Progenitor cell of endocrine pancreas (in vitro differentiated cells): ENCODE measurements around the gene CCDC8. TPM values are rescaled to one million over a fixed set of nuclear protein-coding genes. Genes with fewer than 3 reads are reported as not detected.

Source experiments
- DNase-seq: peaks from one replicate; pipeline ENCODE4 v3.0.0; 2021; ENCODE audit warnings: low spot score; ENCODE audit not compliant: unreplicated experiment
- H3K27ac Mint-ChIP-seq: 2 replicates; pipeline ENCODE4 v1.8.0; 2021; ENCODE audit warnings: mild to moderate bottlenecking, moderate library complexity, mixed read lengths
- H3K27me3 Mint-ChIP-seq: 2 replicates; pipeline ENCODE4 v1.8.0; 2021; ENCODE audit warnings: mixed read lengths
- H3K36me3 Mint-ChIP-seq: 2 replicates; pipeline ENCODE4 v1.8.0; 2022; ENCODE audit warnings: mixed read lengths; ENCODE audit not compliant: insufficient read depth
- H3K4me1 Mint-ChIP-seq: 2 replicates; pipeline ENCODE4 v1.8.0; 2021; ENCODE audit warnings: low read depth, mixed read lengths
- H3K4me3 Mint-ChIP-seq: 2 replicates; pipeline ENCODE4 v1.8.0; 2021; ENCODE audit warnings: low read depth, mild to moderate bottlenecking, moderate library complexity, mixed read lengths
- H3K9me3 Mint-ChIP-seq: 2 replicates; pipeline ENCODE4 v1.8.0; 2021; ENCODE audit warnings: low read depth, mixed read lengths
- long read RNA-seq: library from polyadenylated mRNA; unstranded; transcript quantifications from one replicate; pipeline ENCODE4 v2.0.0, GENCODE V29; 2020
- total RNA-seq: library from RNA; stranded (reverse); gene quantifications from 2 replicates; pipeline ENCODE4 v1.2.1, GENCODE V29; 2021
- TF ChIP-seq, protein P1 (sequence below): fragments of 200-600 bp; sonication (generic); IDR thresholded peaks from one replicate; pipeline ENCODE4 v1.5.0; 2021; ENCODE audit warnings: antibody characterized with exemption, mild to moderate bottlenecking; ENCODE audit not compliant: unreplicated experiment

CCDC8 gene, protein sequence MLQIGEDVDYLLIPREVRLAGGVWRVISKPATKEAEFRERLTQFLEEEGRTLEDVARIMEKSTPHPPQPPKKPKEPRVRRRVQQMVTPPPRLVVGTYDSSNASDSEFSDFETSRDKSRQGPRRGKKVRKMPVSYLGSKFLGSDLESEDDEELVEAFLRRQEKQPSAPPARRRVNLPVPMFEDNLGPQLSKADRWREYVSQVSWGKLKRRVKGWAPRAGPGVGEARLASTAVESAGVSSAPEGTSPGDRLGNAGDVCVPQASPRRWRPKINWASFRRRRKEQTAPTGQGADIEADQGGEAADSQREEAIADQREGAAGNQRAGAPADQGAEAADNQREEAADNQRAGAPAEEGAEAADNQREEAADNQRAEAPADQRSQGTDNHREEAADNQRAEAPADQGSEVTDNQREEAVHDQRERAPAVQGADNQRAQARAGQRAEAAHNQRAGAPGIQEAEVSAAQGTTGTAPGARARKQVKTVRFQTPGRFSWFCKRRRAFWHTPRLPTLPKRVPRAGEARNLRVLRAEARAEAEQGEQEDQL
- total RNA-seq, result 31.6 and 33.8 TPM in 2 replicates
- long read RNA-seq, partial matches to known transcripts, result 0 of 2 reads
- long read RNA-seq, other reads (novel, unspliced or antisense), result 1 of 2 reads

DNA sequence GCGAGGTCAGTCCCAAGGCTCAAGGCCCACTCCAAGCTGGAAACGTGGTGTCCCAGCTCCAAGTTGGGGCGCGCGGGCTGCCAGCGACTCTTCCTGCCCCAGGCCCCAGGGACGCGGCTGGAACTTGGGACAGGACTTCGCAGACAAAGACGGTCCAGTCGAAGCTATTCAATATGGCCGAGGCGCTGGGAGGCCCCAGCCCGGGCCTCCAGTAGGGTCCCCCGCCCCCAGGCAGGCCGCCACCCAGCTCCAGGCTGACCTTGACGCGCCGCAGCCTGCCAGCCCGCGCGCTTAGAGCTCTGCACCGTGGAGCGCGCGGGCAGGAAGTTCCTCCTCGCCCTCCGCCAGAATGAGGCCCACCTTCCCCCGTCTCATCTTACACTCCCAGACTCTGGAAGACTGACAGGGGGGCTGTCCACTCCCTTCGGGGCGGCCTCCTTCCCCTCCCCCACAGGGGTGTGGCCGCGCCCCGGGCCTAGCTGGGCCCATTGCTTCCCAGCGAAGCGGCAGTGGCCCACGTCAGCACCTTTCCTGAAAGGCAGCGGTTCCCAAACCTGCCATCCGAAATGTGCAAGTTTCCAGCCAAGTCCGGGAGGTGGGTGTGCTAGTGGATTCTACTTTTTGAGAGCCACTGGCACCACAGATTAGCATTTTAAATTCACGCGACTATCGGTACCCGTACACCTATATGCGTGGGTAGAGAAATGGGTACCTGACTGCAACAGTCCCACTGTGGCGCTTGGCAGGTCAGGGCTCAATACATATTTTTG is at the start of gene CCDC8:
CCDC8 (minus strand) TSS at position 303 of the 770 bp plus-strand sequence. CDS start 754 bp downstream, outside the sequence.
- DNase-seq, result peak; percentile 85
- peaks cover 4% of the 10 kb centered on the region for H3K36me3 Mint-ChIP-seq
- no peaks in the 10 kb centered on the region for H3K27me3 Mint-ChIP-seq
- TF ChIP-seq, protein P1, sequence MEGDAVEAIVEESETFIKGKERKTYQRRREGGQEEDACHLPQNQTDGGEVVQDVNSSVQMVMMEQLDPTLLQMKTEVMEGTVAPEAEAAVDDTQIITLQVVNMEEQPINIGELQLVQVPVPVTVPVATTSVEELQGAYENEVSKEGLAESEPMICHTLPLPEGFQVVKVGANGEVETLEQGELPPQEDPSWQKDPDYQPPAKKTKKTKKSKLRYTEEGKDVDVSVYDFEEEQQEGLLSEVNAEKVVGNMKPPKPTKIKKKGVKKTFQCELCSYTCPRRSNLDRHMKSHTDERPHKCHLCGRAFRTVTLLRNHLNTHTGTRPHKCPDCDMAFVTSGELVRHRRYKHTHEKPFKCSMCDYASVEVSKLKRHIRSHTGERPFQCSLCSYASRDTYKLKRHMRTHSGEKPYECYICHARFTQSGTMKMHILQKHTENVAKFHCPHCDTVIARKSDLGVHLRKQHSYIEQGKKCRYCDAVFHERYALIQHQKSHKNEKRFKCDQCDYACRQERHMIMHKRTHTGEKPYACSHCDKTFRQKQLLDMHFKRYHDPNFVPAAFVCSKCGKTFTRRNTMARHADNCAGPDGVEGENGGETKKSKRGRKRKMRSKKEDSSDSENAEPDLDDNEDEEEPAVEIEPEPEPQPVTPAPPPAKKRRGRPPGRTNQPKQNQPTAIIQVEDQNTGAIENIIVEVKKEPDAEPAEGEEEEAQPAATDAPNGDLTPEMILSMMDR, result no peak
- H3K27ac Mint-ChIP-seq, result peak within 1 kb of the TSS; percentile 94
- H3K4me3 Mint-ChIP-seq, result peak within 1 kb of the TSS; percentile 91
- no peaks in the 10 kb centered on the region for H3K9me3 Mint-ChIP-seq
- peaks cover 36% of the 10 kb centered on the region for H3K4me1 Mint-ChIP-seq

DNA sequence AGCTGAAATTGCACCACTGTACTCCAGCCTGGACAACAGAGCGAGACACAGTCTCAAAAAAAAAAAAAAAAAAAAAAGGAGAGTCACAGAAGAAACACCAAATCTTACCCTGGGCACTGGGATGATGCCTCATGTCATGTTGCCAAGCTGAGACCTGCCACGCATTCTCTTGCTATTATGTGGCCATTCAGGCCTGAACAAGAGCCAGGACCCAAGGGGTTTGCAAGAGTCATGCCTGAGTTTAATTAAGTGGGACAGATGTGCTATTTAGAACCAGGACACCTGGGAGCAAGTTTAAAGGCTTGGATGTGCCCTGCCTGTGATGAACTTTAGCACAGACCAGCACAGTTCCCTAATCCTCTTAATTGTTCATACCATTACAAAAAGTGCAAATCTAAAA is 48.2 kb upstream of the CCDC8 start:
- DNase-seq, result no peak
- no peaks in the 10 kb centered on the region for H3K9me3 Mint-ChIP-seq
- no peak overlapping the region for H3K27ac Mint-ChIP-seq
- no peak overlapping the region for H3K4me3 Mint-ChIP-seq
- TF ChIP-seq, protein P1, result no peak
- peaks cover 5% of the 10 kb centered on the region for H3K36me3 Mint-ChIP-seq
- H3K27me3 Mint-ChIP-seq, result no peaks in the 10 kb centered on the region
- H3K4me1 Mint-ChIP-seq, result no peaks in the 10 kb centered on the region

DNA sequence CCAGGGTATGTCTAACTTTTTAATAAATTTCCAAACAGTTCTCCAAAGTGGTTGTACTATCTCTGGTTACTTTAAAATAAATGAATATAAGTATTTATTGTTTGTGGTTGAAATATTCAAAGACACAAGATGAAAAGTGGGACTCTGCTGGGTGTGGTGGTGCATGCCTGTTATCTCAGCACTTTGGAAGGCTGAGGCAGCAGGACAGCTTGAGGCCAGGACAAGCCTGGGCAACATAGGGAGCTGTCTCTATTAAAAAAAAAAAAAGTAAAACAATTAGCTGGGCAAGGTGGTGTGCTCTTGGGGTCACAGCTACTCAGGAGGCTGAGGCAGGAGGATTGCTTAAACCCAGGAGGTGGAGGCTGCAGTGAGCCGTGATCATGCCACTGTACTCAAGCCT is 47.6 kb upstream of the CCDC8 start:
- Mint-ChIP-seq H3K4me1 (no peaks in the 10 kb centered on the region), H3K27me3 (no peaks in the 10 kb centered on the region), H3K27ac (no peak overlapping the region), H3K4me3 (no peak overlapping the region), H3K9me3 (no peaks in the 10 kb centered on the region), H3K36me3 (peaks cover 3% of the 10 kb centered on the region)
- no peak for DNase-seq
- TF ChIP-seq, protein P1, result no peak

DNA sequence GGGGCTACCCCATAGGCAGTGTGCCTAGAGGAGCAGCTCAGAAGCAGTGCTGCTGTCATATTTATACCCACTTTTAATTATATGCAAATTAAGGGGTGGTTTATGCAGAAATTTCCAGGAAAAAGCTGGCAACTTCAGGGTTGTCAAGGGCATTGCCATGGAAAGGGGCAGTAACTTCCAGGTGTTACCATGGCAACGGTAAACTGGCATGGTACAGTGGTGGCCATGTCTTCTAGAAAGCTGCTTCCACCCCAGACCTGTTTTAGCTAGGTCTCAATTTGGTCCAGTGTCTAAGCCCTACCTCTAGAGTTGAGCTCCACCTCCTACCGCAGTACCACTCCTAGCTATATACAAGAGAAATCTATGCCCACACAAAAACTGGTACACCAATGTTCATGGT is 46.7 kb upstream of the CCDC8 start:
- no peak for DNase-seq
- Mint-ChIP-seq H3K27me3 (no peaks in the 10 kb centered on the region), H3K36me3 (peaks cover 3% of the 10 kb centered on the region), H3K9me3 (no peaks in the 10 kb centered on the region), H3K4me1 (no peaks in the 10 kb centered on the region), H3K27ac (no peak overlapping the region), H3K4me3 (no peak overlapping the region)
- TF ChIP-seq, protein P1, result no peak

DNA sequence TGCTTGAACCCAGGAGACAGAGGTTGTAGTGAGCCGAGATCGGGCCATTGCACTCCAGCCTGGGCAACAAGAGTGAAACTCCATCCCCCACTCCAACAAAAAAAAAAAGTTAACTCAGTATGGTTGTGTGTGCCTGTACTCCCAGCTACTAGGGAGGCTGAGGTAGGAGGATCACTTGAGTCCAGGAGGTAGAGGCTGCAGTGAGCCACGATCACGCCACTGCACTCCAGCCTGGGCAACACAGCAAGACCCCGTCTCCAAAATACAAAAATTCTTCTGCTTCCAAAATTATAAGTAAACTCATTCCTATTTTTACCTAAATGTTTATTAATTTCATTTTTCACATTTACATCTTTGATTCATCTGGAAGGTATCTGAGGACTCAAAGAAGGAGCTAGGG is 43.6 kb upstream of the CCDC8 start:
- Mint-ChIP-seq H3K27me3 (no peaks in the 10 kb centered on the region), H3K9me3 (no peaks in the 10 kb centered on the region), H3K4me1 (no peaks in the 10 kb centered on the region), H3K4me3 (no peak overlapping the region), H3K36me3 (no peaks in the 10 kb centered on the region), H3K27ac (no peak overlapping the region)
- TF ChIP-seq, protein P1, result no peak
- no peak for DNase-seq
